ENCODE measurements around the gene FAM3D.
"Not testable (repeated sequence)": the region's sequence is repeated elsewhere in the genome, so short reads cannot be mapped to it uniquely, and the experiment has no call there.

Gene FAM3D

DNA sequence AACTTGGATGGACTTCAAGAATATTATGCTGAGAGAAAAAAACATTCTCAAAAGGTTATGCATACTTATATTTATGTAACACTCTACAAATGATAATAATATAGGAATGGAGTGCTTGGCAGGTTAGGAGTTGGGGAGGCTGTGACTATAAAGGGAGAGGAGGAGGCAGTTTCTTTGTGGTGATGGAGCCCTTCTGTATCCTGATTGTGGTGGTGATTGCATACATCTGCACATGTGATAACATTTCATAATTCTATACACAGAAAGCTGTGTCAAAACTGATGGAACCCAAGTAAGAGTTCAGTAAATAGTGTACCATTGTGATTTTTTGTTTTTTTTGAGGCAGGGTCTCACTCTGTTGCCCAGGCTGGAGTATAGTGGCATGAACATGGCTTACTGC, 31.7 kb upstream of the FAM3D start:
- no peaks in the 10 kb centered on the region for H3K27me3 ChIP-seq (replicated peaks; ENCODE audit: control insufficient read depth, insufficient read depth, low read length, poor library complexity, severe bottlenecking)
- no peak for DNase-seq
- H3K4me3 ChIP-seq (ENCODE audit: insufficient read depth, low read depth, low read length, poor library complexity, severe bottlenecking): no peak overlapping the region
- H3K27ac ChIP-seq (ENCODE audit: insufficient read depth, low read length, poor library complexity, severe bottlenecking): no peak overlapping the region
- no peaks in the 10 kb centered on the region for H3K36me3 ChIP-seq (ENCODE audit: control insufficient read depth, insufficient read depth, low read length)
- H3K4me1 ChIP-seq (ENCODE audit: control insufficient read depth, insufficient read depth, low read length, poor library complexity, severe bottlenecking): no peaks in the 10 kb centered on the region
- no peaks in the 10 kb centered on the region for H3K9me3 ChIP-seq (ENCODE audit: control insufficient read depth, low read length)

DNA sequence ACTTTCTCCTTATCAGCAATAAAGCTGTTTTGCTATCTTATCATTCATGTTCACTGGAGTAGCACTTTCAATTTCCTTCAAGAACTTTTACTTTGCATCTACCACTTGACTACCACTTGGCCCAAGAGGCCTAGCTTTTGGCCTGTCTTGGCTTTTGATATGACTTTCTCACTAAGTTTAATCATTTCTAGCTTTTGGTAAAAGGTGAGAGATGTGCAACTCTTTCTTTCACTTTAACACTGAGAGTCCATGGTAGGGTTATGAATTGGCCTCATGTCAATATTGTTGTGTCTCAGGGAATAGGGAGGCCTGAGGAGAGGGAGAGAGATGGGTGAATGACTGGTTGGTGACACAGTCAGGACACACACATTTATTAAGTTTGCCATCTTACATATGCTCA, 31.0 kb upstream of the FAM3D start:
- H3K9me3 ChIP-seq (ENCODE audit: control insufficient read depth, low read length): no peaks in the 10 kb centered on the region
- no peak overlapping the region for H3K27ac ChIP-seq (ENCODE audit: insufficient read depth, low read length, poor library complexity, severe bottlenecking)
- DNase-seq: no peak
- no peaks in the 10 kb centered on the region for H3K36me3 ChIP-seq (ENCODE audit: control insufficient read depth, insufficient read depth, low read length)
- no peak overlapping the region for H3K4me3 ChIP-seq (ENCODE audit: insufficient read depth, low read depth, low read length, poor library complexity, severe bottlenecking)
- H3K27me3 ChIP-seq (replicated peaks; ENCODE audit: control insufficient read depth, insufficient read depth, low read length, poor library complexity, severe bottlenecking): no peaks in the 10 kb centered on the region
- H3K4me1 ChIP-seq (ENCODE audit: control insufficient read depth, insufficient read depth, low read length, poor library complexity, severe bottlenecking): no peaks in the 10 kb centered on the region

DNA sequence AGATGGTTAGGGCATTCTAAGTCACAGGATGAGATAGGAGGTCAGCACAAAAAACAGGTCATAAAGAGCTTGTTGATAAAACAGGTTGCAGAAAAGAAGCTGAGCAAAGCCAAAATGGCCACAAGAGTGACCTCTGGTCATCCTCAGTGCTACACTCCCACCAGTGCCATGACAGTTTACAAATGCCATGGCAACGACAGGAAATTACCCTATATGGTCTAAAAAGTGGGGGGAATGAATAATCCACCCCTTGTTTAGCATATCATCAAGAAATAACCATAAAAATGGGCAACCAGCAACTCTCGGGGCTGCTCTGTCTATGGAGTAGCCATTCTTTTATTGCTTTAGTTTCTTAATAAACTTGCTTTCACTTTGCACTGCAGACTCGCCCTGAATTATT, 30.2 kb upstream of the FAM3D start:
- not testable (repeated sequence) for H3K36me3 ChIP-seq (ENCODE audit: control insufficient read depth, insufficient read depth, low read length); H3K27me3 ChIP-seq (replicated peaks; ENCODE audit: control insufficient read depth, insufficient read depth, low read length, poor library complexity, severe bottlenecking); H3K9me3 ChIP-seq (ENCODE audit: control insufficient read depth, low read length); DNase-seq; H3K4me3 ChIP-seq (ENCODE audit: insufficient read depth, low read depth, low read length, poor library complexity, severe bottlenecking); H3K4me1 ChIP-seq (ENCODE audit: control insufficient read depth, insufficient read depth, low read length, poor library complexity, severe bottlenecking); H3K27ac ChIP-seq (ENCODE audit: insufficient read depth, low read length, poor library complexity, severe bottlenecking)

DNA sequence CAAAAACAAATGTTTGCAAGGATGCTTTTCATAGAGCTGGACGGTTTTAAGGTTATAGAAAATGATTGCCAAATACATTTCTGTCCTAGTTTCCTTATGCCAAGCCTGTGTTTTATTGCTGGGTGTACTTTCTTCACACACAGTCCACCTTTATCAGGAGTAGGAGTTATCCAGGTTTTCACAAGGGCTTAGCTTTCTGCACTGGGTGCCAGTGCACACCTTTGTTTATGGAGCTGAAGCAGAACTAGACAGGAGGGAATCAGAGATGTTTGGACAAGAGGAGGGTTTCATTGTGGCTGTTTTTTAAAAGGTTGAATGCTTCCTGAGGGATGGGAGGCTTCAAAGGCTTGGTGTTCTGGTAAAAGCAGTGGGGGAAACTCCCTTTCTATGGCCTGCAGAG, 29.5 kb upstream of the FAM3D start:
- Histone ChIP-seq H3K27me3 (replicated peaks; ENCODE audit: control insufficient read depth, insufficient read depth, low read length, poor library complexity, severe bottlenecking) (no peaks in the 10 kb centered on the region), H3K4me3 (ENCODE audit: insufficient read depth, low read depth, low read length, poor library complexity, severe bottlenecking) (no peak overlapping the region), H3K4me1 (ENCODE audit: control insufficient read depth, insufficient read depth, low read length, poor library complexity, severe bottlenecking) (no peaks in the 10 kb centered on the region), H3K9me3 (ENCODE audit: control insufficient read depth, low read length) (peaks cover 1% of the 10 kb centered on the region), H3K36me3 (ENCODE audit: control insufficient read depth, insufficient read depth, low read length) (no peaks in the 10 kb centered on the region), H3K27ac (ENCODE audit: insufficient read depth, low read length, poor library complexity, severe bottlenecking) (no peak overlapping the region)
- DNase-seq: no peak

DNA sequence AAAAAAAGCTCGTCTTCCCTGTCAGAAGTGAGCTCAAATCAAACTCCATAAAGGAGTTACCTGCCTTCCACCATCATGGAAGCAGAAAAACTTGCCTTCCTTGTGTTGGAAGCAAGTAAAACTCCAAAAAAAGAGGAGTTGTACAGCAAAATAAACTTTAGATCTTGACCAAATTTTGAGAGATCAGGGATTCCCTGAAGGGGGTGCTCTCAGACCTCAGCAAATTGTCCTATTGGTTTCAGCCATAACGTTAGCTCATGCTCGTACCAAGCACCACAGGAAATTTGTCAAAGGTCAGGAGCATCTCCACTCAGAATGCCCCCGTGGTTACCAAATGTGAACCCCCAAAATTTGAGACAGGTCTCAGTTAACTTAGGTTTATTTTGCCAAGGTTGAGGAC, 28.7 kb upstream of the FAM3D start:
- not testable (repeated sequence) for H3K27ac ChIP-seq (ENCODE audit: insufficient read depth, low read length, poor library complexity, severe bottlenecking); H3K4me1 ChIP-seq (ENCODE audit: control insufficient read depth, insufficient read depth, low read length, poor library complexity, severe bottlenecking); DNase-seq; H3K4me3 ChIP-seq (ENCODE audit: insufficient read depth, low read depth, low read length, poor library complexity, severe bottlenecking); H3K9me3 ChIP-seq (ENCODE audit: control insufficient read depth, low read length); H3K27me3 ChIP-seq (replicated peaks; ENCODE audit: control insufficient read depth, insufficient read depth, low read length, poor library complexity, severe bottlenecking); H3K36me3 ChIP-seq (ENCODE audit: control insufficient read depth, insufficient read depth, low read length)

DNA sequence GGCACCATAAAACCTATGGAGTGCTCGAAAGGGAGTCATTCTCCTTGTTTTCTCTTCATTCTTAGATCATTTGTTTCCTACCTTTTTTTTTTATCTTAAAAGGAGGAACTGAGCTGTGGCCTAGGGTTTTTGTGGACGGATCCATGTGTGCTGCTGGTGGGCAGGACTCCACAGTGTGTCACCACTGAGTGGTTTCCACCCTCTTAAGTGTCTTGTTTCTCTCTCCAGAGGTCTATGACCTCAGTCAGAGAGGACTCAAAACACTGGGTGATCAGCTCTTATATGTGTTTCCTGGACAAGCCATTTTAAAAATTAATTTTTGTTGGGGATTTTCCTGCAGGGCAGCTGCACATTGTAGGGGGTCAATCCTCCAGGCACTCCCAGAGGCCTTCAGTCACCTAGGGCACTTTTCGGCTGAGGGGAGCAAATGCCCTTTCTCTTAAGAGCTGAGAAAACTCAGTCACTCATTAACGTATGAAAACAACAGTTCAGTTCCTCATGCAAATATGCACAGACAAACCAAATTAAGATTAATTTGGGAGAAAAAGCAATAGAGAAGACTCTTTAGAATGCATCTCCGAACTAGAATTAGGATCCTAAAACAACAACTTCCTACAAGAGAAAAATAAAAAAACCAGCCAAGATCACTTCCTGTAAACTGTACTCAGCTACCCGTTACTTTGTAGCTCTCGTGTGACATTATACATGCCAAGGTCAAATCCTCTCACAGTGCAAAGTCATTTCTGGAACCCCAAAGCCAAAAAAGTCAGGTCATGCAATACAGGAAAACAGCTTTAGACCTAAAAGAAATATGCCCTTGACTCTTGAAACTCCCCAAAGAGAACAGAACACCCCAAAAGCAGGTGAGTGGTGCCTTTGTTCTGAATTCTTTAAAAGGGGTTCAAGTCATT, 27.6 kb upstream of the FAM3D start:
- peaks cover 4% of the 10 kb centered on the region for H3K9me3 ChIP-seq (ENCODE audit: control insufficient read depth, low read length)
- H3K4me3 ChIP-seq (ENCODE audit: insufficient read depth, low read depth, low read length, poor library complexity, severe bottlenecking): no peak overlapping the region
- H3K36me3 ChIP-seq (ENCODE audit: control insufficient read depth, insufficient read depth, low read length): no peaks in the 10 kb centered on the region
- H3K4me1 ChIP-seq (ENCODE audit: control insufficient read depth, insufficient read depth, low read length, poor library complexity, severe bottlenecking): no peaks in the 10 kb centered on the region
- no peak for DNase-seq
- H3K27ac ChIP-seq (ENCODE audit: insufficient read depth, low read length, poor library complexity, severe bottlenecking): no peak overlapping the region
- H3K27me3 ChIP-seq (replicated peaks; ENCODE audit: control insufficient read depth, insufficient read depth, low read length, poor library complexity, severe bottlenecking): no peaks in the 10 kb centered on the region

DNA sequence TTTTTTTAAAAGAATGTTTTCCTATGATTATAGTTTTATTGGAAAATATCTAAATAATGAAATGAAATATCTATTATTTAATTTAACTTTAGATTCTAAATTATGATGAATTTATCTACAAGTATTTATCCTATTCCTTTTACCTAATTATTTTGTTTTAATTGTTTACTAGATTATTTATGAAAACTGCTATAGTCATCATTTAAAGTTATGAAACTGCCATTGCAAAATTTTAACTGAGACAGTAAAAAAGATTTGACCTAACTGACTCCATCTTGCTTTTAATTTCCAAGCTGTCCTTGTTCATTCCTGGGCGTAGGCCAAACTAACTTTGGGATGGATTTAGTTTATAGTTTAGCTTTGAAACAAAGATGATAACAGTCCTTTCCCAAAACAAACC, 25.9 kb upstream of the FAM3D start:
- no peaks in the 10 kb centered on the region for H3K36me3 ChIP-seq (ENCODE audit: control insufficient read depth, insufficient read depth, low read length)

DNA sequence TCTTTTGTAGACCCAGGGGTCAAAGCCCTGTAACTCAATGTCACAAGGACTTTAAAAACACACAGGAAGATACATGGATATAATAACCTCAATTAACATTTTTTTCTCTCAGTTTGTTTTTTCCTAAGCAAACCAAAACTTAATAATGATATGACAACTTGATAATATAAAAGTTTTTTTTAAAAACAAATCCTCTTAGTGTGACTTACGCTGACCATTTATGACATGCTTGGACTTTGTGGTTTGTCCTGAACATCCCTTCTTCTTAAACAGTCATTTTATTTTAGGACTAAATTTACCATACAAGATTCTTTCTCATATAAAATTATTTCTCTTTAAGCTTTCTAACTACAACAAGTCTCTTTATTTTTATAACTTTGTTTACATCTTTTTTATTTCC, 25.4 kb upstream of the FAM3D start:
- Histone ChIP-seq H3K27me3 (replicated peaks; ENCODE audit: control insufficient read depth, insufficient read depth, low read length, poor library complexity, severe bottlenecking) (no peaks in the 10 kb centered on the region), H3K4me1 (ENCODE audit: control insufficient read depth, insufficient read depth, low read length, poor library complexity, severe bottlenecking) (no peaks in the 10 kb centered on the region), H3K36me3 (ENCODE audit: control insufficient read depth, insufficient read depth, low read length) (no peaks in the 10 kb centered on the region), H3K9me3 (ENCODE audit: control insufficient read depth, low read length) (peaks cover 4% of the 10 kb centered on the region), H3K4me3 (ENCODE audit: insufficient read depth, low read depth, low read length, poor library complexity, severe bottlenecking) (no peak overlapping the region), H3K27ac (ENCODE audit: insufficient read depth, low read length, poor library complexity, severe bottlenecking) (no peak overlapping the region)
- DNase-seq: no peak

More for the DNA sequence above, 25.9 kb upstream of the FAM3D start:
- H3K4me3 ChIP-seq (ENCODE audit: insufficient read depth, low read depth, low read length, poor library complexity, severe bottlenecking): no peak overlapping the region
- peaks cover 4% of the 10 kb centered on the region for H3K9me3 ChIP-seq (ENCODE audit: control insufficient read depth, low read length)
- H3K4me1 ChIP-seq (ENCODE audit: control insufficient read depth, insufficient read depth, low read length, poor library complexity, severe bottlenecking): no peaks in the 10 kb centered on the region
- no peak overlapping the region for H3K27ac ChIP-seq (ENCODE audit: insufficient read depth, low read length, poor library complexity, severe bottlenecking)
- no peaks in the 10 kb centered on the region for H3K27me3 ChIP-seq (replicated peaks; ENCODE audit: control insufficient read depth, insufficient read depth, low read length, poor library complexity, severe bottlenecking)
- DNase-seq: no peak

DNA sequence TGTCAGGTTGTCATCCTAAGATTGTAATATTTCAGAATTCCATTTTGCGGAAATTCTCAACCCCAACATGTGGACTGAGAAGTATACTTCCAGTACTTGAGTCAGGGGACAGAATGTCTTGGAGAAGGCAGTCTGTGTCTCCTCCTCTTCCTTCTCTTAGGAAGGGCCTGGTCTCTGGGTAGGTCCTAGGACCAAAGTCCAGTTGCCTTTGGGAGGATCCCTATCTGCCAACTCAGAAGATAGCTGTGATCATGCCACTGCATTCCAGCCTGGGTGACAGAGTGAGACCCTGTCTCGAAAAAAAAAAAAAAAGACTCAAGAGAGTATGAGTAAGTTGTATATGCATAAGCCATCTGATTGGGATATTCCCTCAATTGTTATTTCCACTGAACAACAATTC, 23.9 kb upstream of the FAM3D start:
- Histone ChIP-seq H3K27ac (ENCODE audit: insufficient read depth, low read length, poor library complexity, severe bottlenecking) (no peak overlapping the region), H3K36me3 (ENCODE audit: control insufficient read depth, insufficient read depth, low read length) (no peaks in the 10 kb centered on the region), H3K4me3 (ENCODE audit: insufficient read depth, low read depth, low read length, poor library complexity, severe bottlenecking) (no peak overlapping the region), H3K27me3 (replicated peaks; ENCODE audit: control insufficient read depth, insufficient read depth, low read length, poor library complexity, severe bottlenecking) (no peaks in the 10 kb centered on the region), H3K4me1 (ENCODE audit: control insufficient read depth, insufficient read depth, low read length, poor library complexity, severe bottlenecking) (no peaks in the 10 kb centered on the region), H3K9me3 (ENCODE audit: control insufficient read depth, low read length) (peaks cover 4% of the 10 kb centered on the region)
- DNase-seq: no peak

DNA sequence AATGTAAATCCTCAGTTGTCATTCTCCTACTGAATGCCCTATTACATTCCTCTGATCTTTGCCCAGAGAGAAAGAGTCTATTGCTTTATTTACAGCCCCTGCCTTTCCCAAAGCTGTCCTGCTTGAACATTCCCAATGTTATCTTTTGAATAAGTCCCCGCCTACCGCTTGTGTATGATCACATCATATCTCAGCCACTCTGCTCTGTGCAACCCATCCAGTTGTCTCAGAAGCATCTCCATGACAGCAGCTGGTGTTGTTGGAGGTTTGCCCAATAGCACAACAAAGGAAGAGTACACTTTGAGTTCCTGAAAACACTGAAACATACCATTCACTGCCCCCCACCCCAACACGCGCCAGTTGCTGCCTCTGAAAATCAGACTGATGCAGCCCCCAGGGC, 22.0 kb upstream of the FAM3D start:
- Histone ChIP-seq H3K36me3 (ENCODE audit: control insufficient read depth, insufficient read depth, low read length) (no peaks in the 10 kb centered on the region), H3K27me3 (replicated peaks; ENCODE audit: control insufficient read depth, insufficient read depth, low read length, poor library complexity, severe bottlenecking) (no peaks in the 10 kb centered on the region), H3K4me3 (ENCODE audit: insufficient read depth, low read depth, low read length, poor library complexity, severe bottlenecking) (no peak overlapping the region), H3K27ac (ENCODE audit: insufficient read depth, low read length, poor library complexity, severe bottlenecking) (no peak overlapping the region), H3K4me1 (ENCODE audit: control insufficient read depth, insufficient read depth, low read length, poor library complexity, severe bottlenecking) (no peaks in the 10 kb centered on the region), H3K9me3 (ENCODE audit: control insufficient read depth, low read length) (peaks cover 4% of the 10 kb centered on the region)
- no peak for DNase-seq

Measured in effector memory CD4-positive, alpha-beta T cell (primary cell).